HepG2 (cell line): ENCODE results near the gene IL17RC. TPM values are rescaled to one million over a fixed set of nuclear protein-coding genes. Genes with fewer than 3 reads are reported as not detected.

Experiments
- ATM ChIP-seq: fragments of 450-650 bp; IDR thresholded peaks from 2 replicates; pipeline ENCODE4 v1.7.1; 2017; ENCODE audit warnings: mild to moderate bottlenecking, borderline replicate concordance
- FOXA3 ChIP-seq: IDR thresholded peaks from 2 replicates; pipeline ENCODE4 v1.6.1; 2016; ENCODE audit warnings: missing genetic modification reagents, missing compliant biosample characterization
- FOXM1 ChIP-seq: sonication (generic); formaldehyde crosslinking; IDR thresholded peaks from 2 replicates; pipeline ENCODE4 v1.5.0; 2020; ENCODE audit warnings: missing genetic modification reagents
- HIVEP1 ChIP-seq: sonication (generic); formaldehyde crosslinking; IDR thresholded peaks from 2 replicates; pipeline ENCODE4 v1.4.0; 2020; ENCODE audit warnings: mild to moderate bottlenecking, missing genetic modification reagents
- JUN ChIP-seq: sonication (generic); formaldehyde crosslinking; IDR thresholded peaks from 2 replicates; pipeline ENCODE4 v1.4.0; 2020; ENCODE audit warnings: mild to moderate bottlenecking, missing genetic modification reagents
- NR1H2 ChIP-seq: sonication (generic); formaldehyde crosslinking; IDR thresholded peaks from 2 replicates; pipeline ENCODE4 v1.8.1; 2022; ENCODE audit warnings: low read depth, missing genetic modification reagents, borderline replicate concordance
- PITX1 ChIP-seq: sonication (generic); formaldehyde crosslinking; IDR thresholded peaks from 2 replicates; pipeline ENCODE4 v1.5.1; 2020; ENCODE audit warnings: mild to moderate bottlenecking, missing genetic modification reagents
- TBL1XR1 ChIP-seq: fragments of 150-350 bp; IDR thresholded peaks from 2 replicates; pipeline ENCODE4 v1.6.1; 2014; ENCODE audit warnings: borderline replicate concordance, low read length; ENCODE audit not compliant: partially characterized antibody
- ZBTB42 ChIP-seq: sonication (generic); formaldehyde crosslinking; IDR thresholded peaks from 2 replicates; pipeline ENCODE4 v1.5.0; 2020; ENCODE audit warnings: mild to moderate bottlenecking, missing genetic modification reagents
- ZFP90 ChIP-seq: sonication (generic); formaldehyde crosslinking; IDR thresholded peaks from 2 replicates; pipeline ENCODE4 v1.8.0; 2022; ENCODE audit warnings: missing genetic modification reagents, mild to moderate bottlenecking, inconsistent platforms, borderline replicate concordance
- ZHX2 ChIP-seq, 2 experiments: sonication (generic) in 1 of 2; formaldehyde crosslinking in 1 of 2; IDR thresholded peaks; 2 replicates each; pipeline versions ENCODE4 v1.6.1 to v1.9.0; 2014 to 2022; ENCODE audit warnings: antibody characterized with exemption in 1 of 2, borderline replicate concordance in 1 of 2, inconsistent platforms in 1 of 2, low read depth in 1 of 2, missing genetic modification reagents in 1 of 2
- ZNF224 ChIP-seq: sonication (generic); formaldehyde crosslinking; IDR thresholded peaks from 2 replicates; pipeline ENCODE4 v1.5.0; 2020; ENCODE audit warnings: mild to moderate bottlenecking, missing genetic modification reagents
- ZNF230 ChIP-seq: sonication (generic); formaldehyde crosslinking; IDR thresholded peaks from 2 replicates; pipeline ENCODE4 v1.4.0; 2020; ENCODE audit warnings: mild to moderate bottlenecking, missing genetic modification reagents
- ZNF891 ChIP-seq: sonication (generic); formaldehyde crosslinking; IDR thresholded peaks from 2 replicates; pipeline ENCODE4 v1.5.0; 2020; ENCODE audit warnings: mild to moderate bottlenecking, missing genetic modification reagents
- polyA plus RNA-seq, 8 experiments: library from polyadenylated mRNA; depleted of rRNA in 3 of 8; stranded (reverse) in 7 of 8; unstranded in 1 of 8; fragments of >200 nt; fragmentation: Illumina TruSeq in 4 of 8; extraction: Trizol in 4 of 8; gene quantifications; 2 replicates each; pipeline versions ENCODE4 v1.2.1 to v1.2.3, GENCODE V29; 2011 to 2016; ENCODE audit warnings: low read depth in 4 of 8, missing spikeins in 1 of 8, mixed read lengths in 1 of 8; ENCODE audit not compliant: insufficient read depth in 1 of 8
- total RNA-seq, 5 experiments: library from RNA; depleted of rRNA; stranded (reverse); fragments of >200 nt; fragmentation: Illumina TruSeq; extraction: Trizol; gene quantifications; 2 replicates each; pipeline ENCODE4 v1.2.3, GENCODE V29; 2016; ENCODE audit warnings: low read depth in 1 of 5
- TF ChIP-seq, protein P1 (sequence below): IDR thresholded peaks from 2 replicates; pipeline ENCODE4 v1.6.1; 2016; ENCODE audit warnings: missing compliant biosample characterization, missing genetic modification reagents, borderline replicate concordance
- TF ChIP-seq, protein P2 (sequence below): sonication (generic); formaldehyde crosslinking; IDR thresholded peaks from 2 replicates; pipeline ENCODE4 v1.4.0; 2020; ENCODE audit warnings: mild to moderate bottlenecking, missing genetic modification reagents
- TF ChIP-seq, protein P3 (sequence below), 2 experiments: sonication (generic) in 1 of 2; formaldehyde crosslinking in 1 of 2; IDR thresholded peaks; 2 replicates each; pipeline versions ENCODE4 v1.4.0 to v1.6.1; 2018 to 2020; ENCODE audit warnings: missing genetic modification reagents in 2 of 2, borderline replicate concordance in 1 of 2, low read depth in 1 of 2, mild to moderate bottlenecking in 1 of 2, missing biosample characterization in 1 of 2

The IL17RC gene
- total and polyA plus RNA-seq, 2 of the 13 experiments (the other 11 are each of a cell fraction or from before 2014, with no cell fraction given) = 20.7 to 24.0 TPM

DNA sequence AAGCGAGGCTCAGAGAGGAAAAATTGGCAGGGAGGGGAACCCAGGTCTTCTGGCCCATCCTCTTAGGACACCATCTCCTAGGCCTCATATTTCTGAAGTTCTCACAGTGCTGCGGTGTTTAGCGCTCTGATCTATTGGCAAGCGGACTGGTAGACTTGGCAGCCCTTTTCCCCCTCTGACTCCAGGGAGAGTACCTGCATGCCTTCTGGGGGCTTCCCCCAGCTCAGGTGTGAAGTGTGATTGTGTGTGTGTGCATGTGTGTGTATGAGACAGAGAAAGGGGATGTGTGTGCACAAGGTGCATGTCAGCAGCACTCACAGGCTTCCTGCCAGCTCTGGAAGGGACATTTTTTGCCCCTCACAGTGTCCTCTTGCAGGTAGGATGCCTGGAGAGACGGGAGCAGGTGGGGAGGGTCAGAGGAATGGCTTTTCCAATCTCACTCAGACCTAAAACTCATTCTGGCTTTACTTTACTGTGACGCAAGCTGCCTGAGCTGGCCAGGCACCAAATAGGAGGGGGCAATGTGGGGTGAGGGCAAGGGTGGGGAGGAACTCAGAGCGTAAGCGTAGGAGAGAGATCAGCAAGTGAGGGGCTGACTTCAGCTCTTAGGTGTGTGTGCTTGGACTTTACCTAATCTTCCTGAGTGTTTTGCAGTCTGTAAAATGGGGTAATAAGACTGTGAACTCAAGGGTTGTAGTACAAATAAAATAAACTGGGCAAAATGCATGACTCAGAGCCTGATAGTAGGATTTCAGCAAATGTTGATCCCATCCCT, 18.2 kb upstream of the IL17RC start (continued):
- TF ChIP-seq, protein P1, sequence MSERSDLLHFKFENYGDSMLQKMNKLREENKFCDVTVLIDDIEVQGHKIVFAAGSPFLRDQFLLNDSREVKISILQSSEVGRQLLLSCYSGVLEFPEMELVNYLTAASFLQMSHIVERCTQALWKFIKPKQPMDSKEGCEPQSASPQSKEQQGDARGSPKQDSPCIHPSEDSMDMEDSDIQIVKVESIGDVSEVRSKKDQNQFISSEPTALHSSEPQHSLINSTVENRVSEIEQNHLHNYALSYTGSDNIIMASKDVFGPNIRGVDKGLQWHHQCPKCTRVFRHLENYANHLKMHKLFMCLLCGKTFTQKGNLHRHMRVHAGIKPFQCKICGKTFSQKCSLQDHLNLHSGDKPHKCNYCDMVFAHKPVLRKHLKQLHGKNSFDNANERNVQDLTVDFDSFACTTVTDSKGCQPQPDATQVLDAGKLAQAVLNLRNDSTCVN = no peak
- TF ChIP-seq JUN (no peak), ZHX2 (IDR thresholded peaks at IDR 0.05; ENCODE audit: low read depth) (0 out of 2 replicates have a peak, but pooled peaks have one; percentile 27), ZHX2 (CRISPR knock-in tag; IDR thresholded peaks at IDR 0.05; ENCODE audit: borderline replicate concordance) (no peak), ZFP90 (CRISPR knock-in tag) (no peak), ATM (no peak), TBL1XR1 (no peak), FOXM1 (no peak), HIVEP1 (CRISPR knock-in tag) (0 out of 2 replicates have a peak, but pooled peaks have one; percentile 25), PITX1 (CRISPR knock-in tag) (0 out of 2 replicates have a peak, but pooled peaks have one; percentile 42), ZNF230 (CRISPR knock-in tag) (no peak; the same call in 1 of the 2 replicates), FOXA3 (CRISPR knock-in tag) (no peak), ZNF224 (CRISPR knock-in tag) (no peak), ZBTB42 (CRISPR knock-in tag) (no peak), NR1H2 (CRISPR knock-in tag) (no peak), ZNF891 (peak; percentile 60; the same call in 1 of the 2 replicates)
- TF ChIP-seq, protein P2, sequence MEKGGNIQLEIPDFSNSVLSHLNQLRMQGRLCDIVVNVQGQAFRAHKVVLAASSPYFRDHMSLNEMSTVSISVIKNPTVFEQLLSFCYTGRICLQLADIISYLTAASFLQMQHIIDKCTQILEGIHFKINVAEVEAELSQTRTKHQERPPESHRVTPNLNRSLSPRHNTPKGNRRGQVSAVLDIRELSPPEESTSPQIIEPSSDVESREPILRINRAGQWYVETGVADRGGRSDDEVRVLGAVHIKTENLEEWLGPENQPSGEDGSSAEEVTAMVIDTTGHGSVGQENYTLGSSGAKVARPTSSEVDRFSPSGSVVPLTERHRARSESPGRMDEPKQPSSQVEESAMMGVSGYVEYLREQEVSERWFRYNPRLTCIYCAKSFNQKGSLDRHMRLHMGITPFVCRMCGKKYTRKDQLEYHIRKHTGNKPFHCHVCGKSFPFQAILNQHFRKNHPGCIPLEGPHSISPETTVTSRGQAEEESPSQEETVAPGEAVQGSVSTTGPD (CRISPR knock-in tag) = no peak
- TF ChIP-seq, protein P3, sequence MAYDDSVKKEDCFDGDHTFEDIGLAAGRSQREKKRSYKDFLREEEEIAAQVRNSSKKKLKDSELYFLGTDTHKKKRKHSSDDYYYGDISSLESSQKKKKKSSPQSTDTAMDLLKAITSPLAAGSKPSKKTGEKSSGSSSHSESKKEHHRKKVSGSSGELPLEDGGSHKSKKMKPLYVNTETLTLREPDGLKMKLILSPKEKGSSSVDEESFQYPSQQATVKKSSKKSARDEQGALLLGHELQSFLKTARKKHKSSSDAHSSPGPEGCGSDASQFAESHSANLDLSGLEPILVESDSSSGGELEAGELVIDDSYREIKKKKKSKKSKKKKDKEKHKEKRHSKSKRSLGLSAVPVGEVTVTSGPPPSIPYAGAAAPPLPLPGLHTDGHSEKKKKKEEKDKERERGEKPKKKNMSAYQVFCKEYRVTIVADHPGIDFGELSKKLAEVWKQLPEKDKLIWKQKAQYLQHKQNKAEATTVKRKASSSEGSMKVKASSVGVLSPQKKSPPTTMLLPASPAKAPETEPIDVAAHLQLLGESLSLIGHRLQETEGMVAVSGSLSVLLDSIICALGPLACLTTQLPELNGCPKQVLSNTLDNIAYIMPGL (CRISPR knock-in tag; IDR thresholded peaks at IDR 0.05; ENCODE audit: borderline replicate concordance in 1 of 2, low read depth in 1 of 2) = peak in 1 of 2 experiments; percentile 6; a peak in 1 of 4 replicates
